Neuronal stem cell (in vitro differentiated cells): ENCODE results near the gene GLOD4.
A peak's percentile ranks its signal among the peaks of the same experiment; 100 is the strongest.

Experiments used
- DNase-seq: peaks from one replicate; pipeline ENCODE4 v3.0.0-alpha.2; 2013; ENCODE audit warnings: low spot score
- H2AFZ ChIP-seq: one replicate; pipeline ENCODE4 v1.6.1; 2013; ENCODE audit warnings: mild to moderate bottlenecking, low read length, inconsistent platforms
- H2AK5ac ChIP-seq: 2 replicates; pipeline ENCODE4 v1.6.1; 2013; ENCODE audit warnings: low read depth, mild to moderate bottlenecking, inconsistent platforms, low read length, moderate library complexity, mixed read lengths
- H2BK120ac ChIP-seq: 2 replicates; pipeline ENCODE4 v1.6.1; 2013; ENCODE audit warnings: low read depth, mild to moderate bottlenecking, inconsistent platforms, low read length, moderate library complexity, mixed read lengths
- H2BK12ac ChIP-seq: one replicate; pipeline ENCODE4 v1.6.1; 2013; ENCODE audit warnings: low read length, inconsistent platforms
- H2BK15ac ChIP-seq: 2 replicates; pipeline ENCODE4 v1.6.1; 2013; ENCODE audit warnings: mild to moderate bottlenecking, low read length, inconsistent platforms, mixed read lengths
- H2BK5ac ChIP-seq: one replicate; pipeline ENCODE4 v1.6.1; 2013; ENCODE audit warnings: inconsistent platforms, mild to moderate bottlenecking, low read length, moderate library complexity
- H3K14ac ChIP-seq: one replicate; pipeline ENCODE4 v1.6.1; 2013; ENCODE audit warnings: low read length, inconsistent platforms
- H3K18ac ChIP-seq: 2 replicates; pipeline ENCODE4 v1.6.1; 2013; ENCODE audit warnings: low read length, inconsistent platforms
- H3K23ac ChIP-seq: 2 replicates; pipeline ENCODE4 v1.6.1; 2013; ENCODE audit warnings: low read depth, mild to moderate bottlenecking, mixed read lengths, low read length, inconsistent platforms; ENCODE audit not compliant: poor library complexity
- H3K27ac ChIP-seq: replicated peaks from 3 replicates; pipeline ENCODE4 v1.5.1; 2013; ENCODE audit warnings: low read length, inconsistent platforms
- H3K27me3 ChIP-seq, 3 experiments: 2 replicates each; pipeline ENCODE4 v1.6.1; 2013; ENCODE audit warnings: low read length in 3 of 3, mild to moderate bottlenecking in 2 of 3, inconsistent platforms in 1 of 3, low read depth in 1 of 3, mixed read lengths in 1 of 3, moderate library complexity in 1 of 3; ENCODE audit not compliant: control insufficient read depth in 3 of 3, insufficient read depth in 3 of 3
- H3K36me3 ChIP-seq, 2 donors: replicated peaks in 1 of 2; 2 replicates each; pipeline ENCODE4 v1.6.1; 2013; ENCODE audit warnings: low read length in 2 of 2; ENCODE audit not compliant: control insufficient read depth in 2 of 2, insufficient read depth in 2 of 2
- H3K4ac ChIP-seq: 2 replicates; pipeline ENCODE4 v1.6.1; 2013; ENCODE audit warnings: inconsistent platforms, mild to moderate bottlenecking, low read length, moderate library complexity
- H3K4me1 ChIP-seq, 2 donors: 1 replicate in 1 of 2; 2 replicates in 1 of 2; pipeline ENCODE4 v1.6.1; 2013; ENCODE audit warnings: low read length in 2 of 2, low read depth in 1 of 2; ENCODE audit not compliant: control insufficient read depth in 2 of 2, insufficient read depth in 1 of 2
- H3K4me2 ChIP-seq: one replicate; pipeline ENCODE4 v1.6.1; 2013; ENCODE audit warnings: mild to moderate bottlenecking, low read length, inconsistent platforms; ENCODE audit not compliant: insufficient read depth, poor library complexity, severe bottlenecking
- H3K4me3 ChIP-seq, 2 donors: 2 replicates each; pipeline ENCODE4 v1.5.1; 2013; ENCODE audit warnings: low read length in 2 of 2, mild to moderate bottlenecking in 2 of 2, inconsistent platforms in 1 of 2, moderate library complexity in 1 of 2
- H3K79me1 ChIP-seq: one replicate; pipeline ENCODE4 v1.6.1; 2013; ENCODE audit warnings: low read depth, mild to moderate bottlenecking, inconsistent platforms, low read length, moderate library complexity
- H3K9ac ChIP-seq: one replicate; pipeline ENCODE4 v1.6.1; 2013; ENCODE audit warnings: mild to moderate bottlenecking, low read depth, low read length, inconsistent platforms; ENCODE audit not compliant: poor library complexity
- H3K9me3 ChIP-seq, 2 donors: replicated peaks in 1 of 2; 2 replicates each; pipeline versions ENCODE3 to v1.6.1; 2013; ENCODE audit warnings: low read length in 2 of 2, mild to moderate bottlenecking in 2 of 2, inconsistent platforms in 1 of 2, low read depth in 1 of 2, mixed read lengths in 1 of 2, moderate library complexity in 1 of 2; ENCODE audit not compliant: control insufficient read depth in 2 of 2, insufficient read depth in 1 of 2
- H4K8ac ChIP-seq: one replicate; pipeline ENCODE4 v1.6.1; 2013; ENCODE audit warnings: low read depth, mild to moderate bottlenecking, inconsistent platforms, low read length, moderate library complexity
- H4K91ac ChIP-seq: one replicate; pipeline ENCODE4 v1.6.1; 2013; ENCODE audit warnings: low read length, low read depth, mild to moderate bottlenecking, inconsistent platforms; ENCODE audit not compliant: poor library complexity
- WGBS, 2 donors: extraction: QIAGEN DNeasy Blood & Tissue Kit; methylation state at CpG; one replicate each; pipeline ENCODE4 v1.1.7; 2013; ENCODE audit warnings: missing lambda C conversion rate in 2 of 2, mixed read lengths in 1 of 2; ENCODE audit not compliant: insufficient read length in 2 of 2, insufficient replicate concordance in 1 of 2; ENCODE audit errors: extremely low coverage in 2 of 2; 5-methylcytosine and 5-hydroxymethylcytosine counted together

Gene GLOD4

DNA sequence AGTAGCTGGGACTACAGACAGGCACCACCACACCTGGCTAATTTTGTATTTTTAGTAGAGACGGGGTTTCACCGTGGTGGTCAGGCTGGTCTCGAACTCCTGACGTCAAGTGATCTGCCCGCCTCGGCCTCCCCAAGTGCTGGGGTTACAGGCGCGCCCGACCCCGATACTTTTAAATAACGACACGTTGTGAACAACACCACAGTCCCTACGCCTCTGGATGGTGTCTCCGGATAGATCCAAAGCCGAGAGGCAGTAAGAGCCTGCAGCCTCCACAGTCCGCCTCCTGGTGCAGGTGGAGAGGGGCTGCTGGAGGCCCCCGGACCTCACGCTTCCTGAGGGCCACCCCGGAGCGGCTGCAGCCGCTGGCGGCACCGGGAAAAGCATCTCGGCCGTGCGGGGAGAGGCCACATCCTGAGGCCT is 50.4 kb downstream of the GLOD4 start:
- H3K4ac ChIP-seq = peak overlapping the region; percentile 57
- WGBS, 2 donors = no CpG with 5 or more reads among the region's 26 CpGs
- H3K27me3 ChIP-seq = no peaks in the 10 kb centered on the region
- H3K23ac ChIP-seq = peak overlapping the region; percentile 62
- H3K4me2 ChIP-seq = peak overlapping the region; percentile 64
- H2BK120ac ChIP-seq = peak overlapping the region; percentile 40
- peaks cover 12 to 42% of the 10 kb centered on the region in 2 donors for H3K36me3 ChIP-seq
- no peak overlapping the region for H4K91ac ChIP-seq
- H2AK5ac ChIP-seq = peak overlapping the region; percentile 67
- H3K14ac ChIP-seq = no peak overlapping the region
- H3K9me3 ChIP-seq = no peaks in the 10 kb centered on the region
- H2BK5ac ChIP-seq = no peak overlapping the region
- DNase-seq = no peak
- H3K9ac ChIP-seq = peak overlapping the region; percentile 78
- no peak overlapping the region for H2BK12ac ChIP-seq
- peak overlapping the region; percentile 96 for H3K18ac ChIP-seq
- H2BK15ac ChIP-seq = no peak overlapping the region
- peak overlapping the region; percentile 73 to 93 for H3K4me3 ChIP-seq
- H4K8ac ChIP-seq = no peak overlapping the region
- H2AFZ ChIP-seq = peak overlapping the region; percentile 95
- H3K4me1 ChIP-seq = peaks cover 7 to 8% of the 10 kb centered on the region in 2 donors
- H3K79me1 ChIP-seq = no peaks in the 10 kb centered on the region
- H3K27ac ChIP-seq = peak overlapping the region; percentile 57

DNA sequence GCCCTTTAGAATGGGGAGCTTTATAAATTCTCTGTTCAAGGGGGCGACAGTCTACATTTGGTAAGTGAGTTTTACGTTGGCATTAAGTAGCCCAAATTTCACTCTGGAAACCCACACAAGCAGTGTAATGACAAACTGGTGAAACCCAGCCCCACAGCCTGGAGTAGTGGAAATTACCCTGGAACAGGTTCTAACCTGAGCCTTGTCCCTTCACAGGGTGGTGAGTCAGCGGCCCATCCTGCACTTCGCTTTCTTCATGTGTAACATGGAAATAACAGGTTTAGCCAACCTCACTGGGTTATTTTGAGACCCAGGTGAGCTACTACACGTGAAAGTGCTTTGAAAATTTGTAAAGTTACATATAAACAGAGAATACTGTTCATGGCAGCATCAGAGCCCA is 53.2 kb downstream of the GLOD4 start:
- no peak overlapping the region for H2AK5ac ChIP-seq
- no peak overlapping the region for H4K91ac ChIP-seq
- no peak overlapping the region for H2BK120ac ChIP-seq
- H3K4me1 ChIP-seq = peaks cover 6 to 13% of the 10 kb centered on the region in 2 donors
- H3K14ac ChIP-seq = no peak overlapping the region
- no peak overlapping the region for H3K18ac ChIP-seq
- H3K4me3 ChIP-seq = no peak overlapping the region
- H3K9ac ChIP-seq = no peak overlapping the region
- H2BK12ac ChIP-seq = no peak overlapping the region
- no peak overlapping the region for H3K4me2 ChIP-seq
- no peak overlapping the region for H4K8ac ChIP-seq
- no peaks in the 10 kb centered on the region for H3K9me3 ChIP-seq
- no peak overlapping the region for H2BK15ac ChIP-seq
- H2AFZ ChIP-seq = no peak overlapping the region
- H3K23ac ChIP-seq = no peak overlapping the region
- H3K36me3 ChIP-seq = peaks cover 4 to 15% of the 10 kb centered on the region in 2 donors
- H2BK5ac ChIP-seq = no peak overlapping the region
- no peaks in the 10 kb centered on the region for H3K27me3 ChIP-seq
- H3K4ac ChIP-seq = no peak overlapping the region
- DNase-seq = no peak
- peaks cover 2% of the 10 kb centered on the region for H3K79me1 ChIP-seq
- H3K27ac ChIP-seq = no peak overlapping the region
- WGBS, 2 donors = no CpG with 5 or more reads among the region's 5 CpGs

DNA sequence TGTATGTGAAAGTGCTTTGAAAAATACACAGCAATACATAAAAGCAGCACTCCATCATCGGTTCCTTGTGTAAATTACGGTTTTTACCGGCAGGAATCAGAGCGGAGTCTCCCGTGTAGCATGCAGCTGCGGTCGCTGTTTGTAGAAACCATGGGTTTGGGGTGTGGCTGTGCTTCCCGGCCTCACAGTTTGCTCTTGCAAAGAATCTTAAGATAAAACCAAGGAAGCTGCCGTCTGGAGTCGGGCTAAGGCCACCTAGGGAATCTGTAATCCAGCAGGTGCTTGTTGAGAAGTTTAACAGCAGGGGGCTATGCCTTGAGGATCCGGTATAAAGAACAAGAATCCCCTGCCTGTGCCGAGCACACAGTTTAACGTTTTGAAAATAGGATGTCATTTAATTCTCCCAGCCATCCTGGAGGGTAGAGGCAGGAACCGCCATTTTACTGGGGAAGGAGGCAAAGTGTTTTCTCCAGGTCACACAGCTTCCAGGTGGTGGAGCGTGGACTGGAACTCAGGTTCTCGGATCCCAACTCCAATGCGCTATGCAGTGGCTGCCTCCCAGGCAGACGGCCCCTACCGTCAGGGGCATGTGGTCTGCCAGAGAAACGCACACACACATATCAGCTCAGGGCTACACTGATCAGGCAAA is 55.7 kb downstream of the GLOD4 start:
- no peak overlapping the region for H3K4ac ChIP-seq
- H2AK5ac ChIP-seq = no peak overlapping the region
- no peaks in the 10 kb centered on the region for H3K27me3 ChIP-seq
- H2BK120ac ChIP-seq = no peak overlapping the region
- H2BK5ac ChIP-seq = no peak overlapping the region
- no peak overlapping the region for H3K18ac ChIP-seq
- peaks cover 2 to 10% of the 10 kb centered on the region in 2 donors for H3K36me3 ChIP-seq
- H3K23ac ChIP-seq = no peak overlapping the region
- H2BK15ac ChIP-seq = no peak overlapping the region
- H3K4me2 ChIP-seq = no peak overlapping the region
- no peak overlapping the region for H2BK12ac ChIP-seq
- H3K27ac ChIP-seq = no peak overlapping the region
- H3K4me3 ChIP-seq = no peak overlapping the region
- peaks cover 2% of the 10 kb centered on the region for H3K79me1 ChIP-seq
- H4K91ac ChIP-seq = no peak overlapping the region
- no peak overlapping the region for H3K9ac ChIP-seq
- H3K4me1 ChIP-seq = peaks cover 0 to 7% of the 10 kb centered on the region in 2 donors
- H2AFZ ChIP-seq = no peak overlapping the region
- DNase-seq = no peak
- WGBS, 2 donors = no CpG with 5 or more reads among the region's 20 CpGs
- H3K9me3 ChIP-seq = no peaks in the 10 kb centered on the region
- H3K14ac ChIP-seq = no peak overlapping the region
- H4K8ac ChIP-seq = no peak overlapping the region

DNA sequence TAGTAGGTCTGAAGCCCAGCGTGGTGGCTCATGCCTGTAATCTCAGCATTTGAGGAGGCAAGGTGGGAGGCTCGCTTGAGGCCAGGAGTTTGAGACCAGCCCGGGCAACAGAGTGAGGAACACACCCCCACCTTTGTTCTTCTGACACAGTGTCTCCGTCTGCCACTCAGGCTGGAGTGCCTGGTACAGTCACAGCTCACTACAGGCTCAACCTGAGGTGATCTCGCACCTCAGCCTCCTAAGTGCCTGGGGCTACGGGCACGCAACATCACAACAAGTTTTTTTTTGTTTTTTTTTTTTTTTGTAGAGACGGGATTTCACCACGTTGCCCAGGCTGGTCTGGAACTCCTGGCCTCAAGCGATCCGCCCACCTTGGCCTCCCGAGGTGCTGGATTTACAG is 56.3 kb downstream of the GLOD4 start:
- Histone ChIP-seq H3K79me1 (peaks cover 2% of the 10 kb centered on the region), H3K4me1 (peaks cover 0 to 7% of the 10 kb centered on the region in 2 donors), H3K27ac (no peak overlapping the region), H2BK5ac (no peak overlapping the region), H3K14ac (no peak overlapping the region), H3K4ac (no peak overlapping the region), H3K36me3 (peaks cover 2 to 10% of the 10 kb centered on the region in 2 donors), H3K23ac (no peak overlapping the region), H3K9ac (no peak overlapping the region), H3K27me3 (no peaks in the 10 kb centered on the region), H2BK15ac (no peak overlapping the region), H4K8ac (no peak overlapping the region), H4K91ac (no peak overlapping the region), H3K9me3 (no peaks in the 10 kb centered on the region), H2BK120ac (no peak overlapping the region), H3K4me3 (no peak overlapping the region), H2BK12ac (no peak overlapping the region), H3K18ac (no peak overlapping the region), H2AFZ (no peak overlapping the region), H2AK5ac (no peak overlapping the region), H3K4me2 (no peak overlapping the region)
- DNase-seq = no peak
- no CpG with 5 or more reads among the region's 12 CpGs for WGBS, 2 donors
